GM19455 (cell line): ENCODE data around the gene LUC7L2.
"Not testable (repeated sequence)": the region's sequence is repeated elsewhere in the genome, so short reads cannot be mapped to it uniquely, and the experiment has no call there.

ENCODE experiments used
- ATAC-seq: cut with Tn5 transposase; IDR thresholded peaks from one replicate; pipeline ENCODE4 v1.9.1; 2021; ENCODE audit not compliant: unreplicated experiment

Gene LUC7L2, protein sequence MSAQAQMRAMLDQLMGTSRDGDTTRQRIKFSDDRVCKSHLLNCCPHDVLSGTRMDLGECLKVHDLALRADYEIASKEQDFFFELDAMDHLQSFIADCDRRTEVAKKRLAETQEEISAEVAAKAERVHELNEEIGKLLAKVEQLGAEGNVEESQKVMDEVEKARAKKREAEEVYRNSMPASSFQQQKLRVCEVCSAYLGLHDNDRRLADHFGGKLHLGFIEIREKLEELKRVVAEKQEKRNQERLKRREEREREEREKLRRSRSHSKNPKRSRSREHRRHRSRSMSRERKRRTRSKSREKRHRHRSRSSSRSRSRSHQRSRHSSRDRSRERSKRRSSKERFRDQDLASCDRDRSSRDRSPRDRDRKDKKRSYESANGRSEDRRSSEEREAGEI

DNA sequence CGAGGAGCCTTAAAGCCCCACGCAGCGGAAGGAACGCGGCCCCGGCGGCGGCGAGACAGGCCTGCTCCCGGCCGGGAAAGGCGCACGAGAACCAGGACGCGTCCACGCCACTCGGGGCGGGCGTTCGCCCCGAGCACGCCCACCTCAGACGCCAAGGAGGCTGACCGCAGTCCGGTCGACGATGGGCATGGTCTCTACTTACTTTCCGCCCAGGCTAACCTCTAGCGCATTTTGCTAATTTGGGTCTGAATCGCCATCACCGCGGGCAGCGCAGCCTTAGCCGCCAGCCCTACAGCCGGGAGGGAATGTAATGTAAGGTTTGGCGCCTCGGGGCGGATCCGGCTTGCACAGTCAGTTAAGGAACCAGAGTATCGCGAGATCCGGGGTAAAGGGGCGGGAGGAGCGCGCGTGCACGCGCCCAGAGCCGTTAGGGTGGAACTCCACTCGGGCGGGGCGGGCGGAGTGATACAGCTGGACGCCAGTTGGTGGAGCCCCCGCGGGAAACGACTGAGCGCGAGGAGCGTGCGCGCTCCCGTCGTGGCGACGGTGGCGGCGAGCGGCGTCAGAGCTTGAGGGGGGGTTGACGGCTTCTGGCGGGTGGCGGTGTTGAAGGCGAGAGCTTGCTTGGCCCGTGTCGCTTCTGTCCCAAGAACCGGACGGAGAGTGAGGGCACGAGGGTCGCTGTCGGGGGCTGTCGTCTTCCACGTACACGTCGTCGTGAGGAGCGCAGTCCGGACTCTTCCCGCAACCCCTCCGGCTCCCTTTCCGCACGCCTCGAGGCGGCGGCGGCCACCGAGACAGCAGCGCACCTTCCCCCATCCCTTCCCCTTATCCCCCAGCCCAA, at the start of gene LUC7L2:
Gene LUC7L2, plus strand, starts transcription at position 529 of the 844 bp plus-strand sequence. CDS start 368 bp downstream, outside the sequence.
- peak; percentile 69 for ATAC-seq

DNA sequence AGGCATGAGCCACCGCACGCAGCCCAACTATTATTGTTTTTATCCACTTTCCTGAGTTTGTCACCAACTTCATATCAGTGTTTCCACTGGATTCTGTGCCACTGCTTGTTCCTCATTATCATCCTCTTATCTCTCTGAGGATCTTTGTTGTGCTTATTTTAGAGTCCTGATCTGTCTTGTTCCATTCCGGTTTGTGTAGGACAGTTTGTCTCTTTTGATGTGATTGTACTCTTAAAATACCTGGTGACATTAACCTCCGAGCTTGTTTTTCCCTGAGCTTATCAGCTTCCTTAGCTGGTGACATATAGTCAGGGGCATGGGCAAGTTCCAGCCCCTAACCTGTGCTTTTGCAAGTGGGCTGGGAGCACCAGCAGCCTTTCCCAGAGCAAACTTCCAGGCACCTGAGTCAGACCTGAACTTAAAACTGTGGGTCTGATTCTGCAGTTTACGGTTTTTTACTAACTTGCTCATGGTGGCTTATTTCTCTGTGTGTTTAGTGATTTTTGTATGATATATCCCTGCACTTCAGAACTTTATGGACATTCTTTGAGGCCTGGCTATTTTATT, 41.7 kb upstream of the LUC7L2 start:
- ATAC-seq, result no peak

DNA sequence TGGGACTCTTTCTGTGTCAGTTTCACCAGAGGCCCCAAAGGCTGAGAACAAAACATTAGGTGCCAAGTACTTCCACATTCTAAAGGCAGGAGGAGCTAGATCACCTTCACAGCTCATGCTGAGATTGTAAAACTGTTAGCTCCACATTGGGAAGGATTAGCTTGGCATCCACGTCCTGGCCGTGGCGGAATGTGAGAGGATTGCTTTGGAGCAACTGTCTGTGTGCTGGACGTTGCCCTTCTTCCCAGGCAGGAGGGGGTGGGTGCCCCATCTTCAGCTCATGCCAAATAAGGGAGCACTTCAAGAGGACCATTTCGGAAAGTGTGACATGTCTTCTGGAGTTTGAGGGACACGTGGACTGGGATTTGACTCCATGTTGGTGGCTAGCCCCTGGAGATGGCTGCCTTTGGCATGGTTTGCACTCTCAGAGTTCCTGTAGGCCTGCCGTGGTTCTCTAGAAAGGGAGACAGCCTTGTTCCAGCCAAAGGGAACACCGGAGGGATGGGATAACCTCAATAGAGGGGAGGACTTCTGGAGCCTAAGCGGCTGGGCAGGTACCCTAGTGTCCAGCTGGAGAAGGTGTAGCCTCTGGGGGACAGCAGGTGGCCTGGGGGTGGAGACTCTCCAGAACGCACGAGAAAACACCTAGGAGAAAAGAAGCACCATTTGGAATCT, 38.5 kb upstream of the LUC7L2 start:
- ATAC-seq, result no peak

DNA sequence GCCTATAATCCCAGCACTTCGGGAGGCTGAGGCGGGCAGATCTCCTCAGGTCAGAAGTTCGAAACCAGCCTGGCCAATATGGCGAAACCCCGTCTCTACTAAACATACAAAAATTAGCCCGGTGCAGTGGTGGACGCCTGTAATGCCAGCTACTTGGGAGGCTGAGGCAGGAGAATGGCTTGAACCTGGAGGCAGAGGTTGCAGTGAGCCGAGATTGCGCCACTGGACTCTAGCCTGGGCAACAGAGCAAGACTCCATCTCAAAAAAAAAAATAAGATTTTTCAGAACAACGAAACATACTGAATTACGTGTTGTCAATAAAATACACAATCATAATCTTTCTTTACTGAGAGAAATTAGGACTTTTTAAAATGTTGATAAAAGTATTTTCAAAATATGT, 35.0 kb upstream of the LUC7L2 start:
- ATAC-seq, result not testable (repeated sequence)

DNA sequence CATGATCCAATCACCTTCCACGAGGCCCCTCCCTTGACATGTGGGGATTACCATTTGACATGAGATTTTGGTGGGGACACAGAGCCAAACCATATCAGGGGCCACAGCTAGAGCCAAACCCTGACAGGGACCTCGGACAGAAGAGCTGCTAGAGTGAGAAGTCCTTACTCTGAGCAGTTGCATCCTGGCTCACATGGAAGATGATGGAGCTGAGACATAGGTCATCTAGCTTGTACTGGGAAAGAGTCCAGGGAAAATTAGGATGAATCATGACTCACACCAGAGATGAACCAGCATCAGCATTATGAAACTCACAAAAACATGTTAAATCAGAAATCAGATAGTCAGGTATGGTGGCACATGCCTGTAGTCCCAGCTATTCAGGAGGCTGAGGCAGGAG, 31.3 kb upstream of the LUC7L2 start:
- ATAC-seq, result no peak

DNA sequence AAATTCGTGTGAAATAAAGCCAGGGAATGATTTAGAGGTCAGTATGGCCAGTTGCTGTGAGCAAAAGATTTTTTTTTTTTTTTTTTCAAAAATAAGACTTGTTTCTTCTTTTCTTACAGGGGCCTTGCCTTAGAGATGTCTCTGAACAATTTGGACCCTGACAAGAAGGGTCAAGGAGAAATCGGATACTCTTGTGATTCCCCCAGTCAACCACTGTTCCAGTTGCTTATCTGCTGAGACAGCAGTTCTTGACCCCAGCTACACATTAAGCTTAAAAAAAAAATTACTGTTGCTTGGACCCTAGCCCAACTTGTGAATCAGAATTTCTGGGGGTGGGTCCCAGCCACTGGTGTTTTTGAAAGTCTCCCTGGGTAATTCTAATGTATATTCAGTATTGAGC, 30.6 kb upstream of the LUC7L2 start:
- no peak for ATAC-seq

DNA sequence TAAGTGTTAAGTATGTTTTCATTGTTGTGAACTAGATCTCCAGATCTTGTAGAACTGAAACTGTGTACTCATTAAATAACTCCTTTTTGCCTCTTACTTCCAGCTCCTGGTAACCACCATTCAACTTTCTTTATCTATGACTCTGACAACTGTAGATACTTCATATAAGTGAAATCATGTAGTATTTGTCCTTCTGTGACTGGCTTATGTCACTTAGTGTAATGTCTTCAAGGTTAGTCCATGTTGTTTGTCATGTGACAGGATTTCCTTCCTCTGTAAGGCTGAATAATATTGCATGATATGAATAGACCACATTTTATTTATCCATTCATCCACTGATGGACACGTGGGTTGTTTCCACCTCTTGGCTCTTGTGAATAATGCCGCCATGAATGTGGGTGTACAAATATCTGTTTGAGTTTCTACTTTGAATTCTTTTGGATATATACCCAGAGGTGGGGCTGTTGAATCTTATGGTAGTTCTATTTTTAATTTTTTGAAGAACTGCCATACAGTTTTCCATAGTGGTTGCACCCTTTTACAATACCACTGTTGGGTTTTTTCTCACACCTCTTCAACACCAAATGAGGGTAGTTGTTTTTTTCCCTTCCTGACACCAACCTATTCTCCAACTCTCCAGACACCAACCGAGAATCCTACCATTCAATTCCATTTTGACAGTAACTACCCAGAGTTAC, 29.2 kb upstream of the LUC7L2 start:
- ATAC-seq, result no peak

DNA sequence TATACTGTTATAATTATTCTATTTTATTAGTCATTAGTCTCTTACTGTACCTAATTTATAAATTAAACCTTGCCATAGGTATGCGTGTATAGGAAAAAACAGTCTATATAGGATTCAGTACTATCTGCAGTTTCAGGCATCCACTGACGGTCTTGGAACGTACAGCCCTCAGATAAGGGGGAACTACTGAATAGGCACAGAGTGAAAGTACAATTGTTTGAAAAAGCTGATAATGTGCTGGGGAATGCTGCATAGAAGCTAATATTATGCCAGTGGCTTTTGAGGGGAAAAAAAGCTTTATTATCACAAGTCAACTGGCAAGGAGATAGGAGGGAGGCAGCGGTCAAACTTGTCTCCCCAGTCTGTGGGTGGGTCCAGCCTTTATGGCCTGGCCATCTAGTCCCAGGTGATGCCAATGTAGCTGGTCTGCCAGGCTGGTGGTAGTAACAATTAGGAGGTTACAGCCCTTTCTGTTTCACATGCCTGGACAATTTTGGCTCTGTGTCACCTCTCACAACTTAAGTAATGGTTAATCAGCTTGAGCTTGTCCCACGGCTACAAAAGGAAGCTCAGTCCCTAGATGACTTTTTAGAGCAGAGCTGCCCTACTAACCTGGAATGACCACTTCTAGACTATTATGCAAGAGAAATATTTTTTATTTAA, 26.9 kb upstream of the LUC7L2 start:
- ATAC-seq, result no peak

DNA sequence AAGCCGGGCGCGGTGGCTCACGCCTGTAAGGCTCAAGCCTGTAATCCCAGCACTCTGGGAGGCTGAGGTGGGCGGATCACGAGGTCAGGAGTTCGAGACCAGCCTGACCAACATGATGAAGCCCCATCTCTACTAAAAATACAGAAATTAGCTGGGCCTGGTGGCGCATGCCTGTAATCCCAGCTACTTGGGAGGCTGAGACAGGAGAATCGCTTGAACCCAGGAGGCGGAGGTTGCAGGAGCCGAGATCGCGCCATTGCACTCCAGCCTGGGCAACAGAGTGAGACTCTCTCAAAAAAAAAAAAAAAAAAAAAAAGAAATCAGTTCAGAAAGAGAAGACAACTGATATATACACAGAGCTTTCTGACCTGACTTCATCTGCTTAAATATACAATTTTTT, 26.3 kb upstream of the LUC7L2 start:
- ATAC-seq, result not testable (repeated sequence)

DNA sequence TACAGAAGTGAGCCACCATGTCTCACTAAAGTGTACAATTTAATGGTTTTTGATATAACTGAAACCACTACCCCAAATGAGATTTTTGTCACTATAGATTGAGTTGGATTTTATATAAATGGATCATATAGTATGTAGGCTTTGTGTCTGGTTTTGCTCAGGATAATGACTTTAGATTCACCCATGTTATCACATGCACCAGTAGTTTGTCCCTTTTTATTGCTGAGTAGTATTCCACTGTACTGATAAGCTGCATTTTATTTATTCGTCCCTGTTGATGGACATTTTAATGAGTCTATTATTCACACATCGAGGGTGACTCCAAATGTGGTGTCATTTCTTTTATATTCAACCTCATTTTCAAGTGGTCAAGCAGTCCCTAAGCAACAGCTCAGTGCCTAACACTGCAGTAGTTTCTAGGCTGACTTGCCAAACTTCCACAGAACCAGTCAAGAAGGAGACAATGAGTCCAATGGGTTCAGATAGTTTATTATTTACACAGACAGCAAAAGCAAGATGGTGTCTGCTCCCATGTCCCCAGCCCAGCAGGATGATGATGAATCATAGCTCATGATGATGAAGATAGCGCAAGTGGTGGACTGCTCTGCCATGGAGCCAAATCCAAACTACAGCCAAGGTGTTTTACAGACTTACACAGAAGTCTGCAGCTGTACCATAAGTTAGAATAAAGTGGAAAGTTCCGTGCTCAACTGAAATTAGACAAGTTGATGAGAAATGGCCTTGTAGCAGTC, 25.1 kb upstream of the LUC7L2 start:
- no peak for ATAC-seq

DNA sequence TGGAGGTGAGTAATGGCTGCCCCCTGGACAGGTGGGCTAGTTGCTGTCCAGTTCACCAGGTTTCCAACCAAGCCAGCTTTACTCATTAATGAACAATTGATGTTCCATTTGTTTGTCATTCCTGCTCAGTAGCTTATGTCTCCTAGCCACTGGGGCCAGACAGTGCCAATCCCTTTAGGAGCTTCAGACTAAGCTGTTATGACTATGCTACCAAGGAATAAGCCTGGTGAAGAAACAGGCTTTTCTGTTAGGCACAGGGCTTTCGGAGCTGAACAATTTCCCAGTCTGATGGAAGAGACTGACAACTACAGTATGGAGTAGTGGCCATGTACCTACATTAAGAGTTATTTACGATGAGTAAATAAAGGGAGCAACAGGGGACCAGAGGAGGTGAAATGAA, 20.7 kb upstream of the LUC7L2 start:
- no peak for ATAC-seq

DNA sequence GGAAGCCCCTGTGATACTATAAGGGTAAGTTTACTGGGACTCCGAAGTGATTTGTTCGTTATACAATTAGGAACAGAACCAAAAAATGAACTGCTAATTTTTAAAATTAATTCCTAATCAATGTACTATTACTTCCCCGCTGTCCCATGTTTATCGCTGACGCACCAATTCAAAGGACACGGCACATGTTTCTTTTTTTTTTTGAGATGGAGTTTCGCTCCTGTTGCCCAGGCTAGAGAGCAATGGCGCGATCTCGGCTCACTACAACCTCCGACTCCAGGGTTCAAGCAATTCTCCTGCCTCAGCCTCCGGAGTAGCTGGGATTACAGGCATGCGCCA, 20.0 kb upstream of the LUC7L2 start:
- no peak for ATAC-seq

DNA sequence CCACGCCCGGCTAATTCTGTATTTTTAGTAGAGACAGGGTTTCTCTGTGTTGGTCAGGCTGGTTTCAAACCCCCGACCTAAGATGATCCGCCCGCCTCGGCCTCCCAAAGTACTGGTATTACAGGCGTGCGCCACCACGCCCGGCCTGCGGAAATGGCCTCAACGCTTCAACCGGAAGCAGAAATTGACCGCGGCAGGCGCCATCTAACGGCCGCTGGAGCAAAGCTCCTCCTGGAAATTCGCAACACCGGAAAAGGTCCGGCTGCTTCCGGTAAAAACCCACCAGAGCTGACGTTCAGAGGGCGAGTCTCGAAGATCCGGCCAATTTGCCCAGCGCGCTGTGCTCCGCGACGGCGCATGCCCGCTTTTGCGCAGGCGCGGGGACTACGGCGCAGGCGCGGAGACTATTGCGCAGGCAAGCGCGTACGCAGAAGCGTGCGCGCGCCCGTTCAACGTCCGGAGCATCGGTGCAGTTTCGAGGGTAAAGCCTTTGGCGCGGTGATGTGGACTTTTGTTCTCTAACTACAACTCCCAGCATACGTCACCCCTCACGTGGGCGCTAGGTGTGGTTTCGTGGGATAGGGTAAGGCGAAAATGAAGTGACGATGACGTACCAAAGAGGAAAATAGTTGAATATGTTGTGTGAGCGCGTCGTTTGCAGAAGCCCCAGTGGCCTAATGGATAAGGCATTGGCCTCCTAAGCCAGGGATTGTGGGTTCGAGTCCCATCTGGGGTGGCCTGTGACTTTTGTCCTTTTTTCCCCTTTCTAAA, 19.5 kb upstream of the LUC7L2 start:
- ATAC-seq, result peak; percentile 84

DNA sequence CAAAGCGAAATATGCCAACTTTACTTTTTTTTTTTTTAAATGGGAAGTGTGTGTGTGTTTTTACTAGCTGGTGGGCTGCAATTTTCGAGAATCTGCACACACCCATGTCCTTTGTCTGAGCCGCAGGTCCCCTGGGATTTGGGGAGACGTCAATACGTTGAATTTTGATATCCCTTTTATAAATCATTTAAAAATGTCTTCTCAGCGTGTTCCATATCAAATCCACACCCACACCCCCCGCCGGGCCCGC, 19.0 kb upstream of the LUC7L2 start:
- peak; percentile 6 for ATAC-seq

DNA sequence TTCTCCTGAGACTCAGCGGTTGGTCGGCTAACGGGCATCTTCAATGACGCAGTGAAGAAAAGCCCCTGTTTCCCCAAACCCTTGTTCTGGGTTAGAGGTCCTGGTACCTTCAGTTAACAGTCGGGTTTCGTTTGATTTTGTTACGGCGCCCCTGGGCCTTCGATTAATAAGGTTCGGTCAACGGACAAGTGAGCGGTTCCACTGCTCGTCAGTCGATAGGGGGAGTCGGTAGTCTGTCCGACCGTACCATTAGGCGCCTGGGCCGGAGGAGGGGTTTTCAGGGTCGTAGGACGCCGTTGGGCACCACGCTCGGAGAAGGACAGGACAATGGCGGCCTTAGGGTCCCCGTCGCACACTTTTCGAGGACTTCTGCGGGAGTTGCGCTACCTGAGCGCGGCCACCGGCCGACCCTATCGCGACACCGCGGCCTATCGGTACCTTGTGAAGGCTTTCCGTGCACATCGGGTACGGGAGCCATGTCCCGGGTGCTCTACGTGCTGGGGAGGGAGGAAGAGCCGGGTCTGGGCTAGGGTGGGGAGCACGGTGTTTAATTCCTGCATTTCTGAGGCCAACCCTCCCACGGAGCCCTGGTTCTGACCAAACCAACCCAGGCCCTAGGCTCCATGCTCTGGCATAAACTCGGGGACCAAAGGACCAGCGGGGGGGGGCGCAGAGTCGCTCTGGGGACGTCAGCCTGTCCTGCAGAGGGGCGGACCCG, 18.5 kb upstream of the LUC7L2 start, which contains the start of gene FMC1:
Gene FMC1, plus strand, starts transcription at position 280 of the 718 bp plus-strand sequence. Its CDS starts 48 bp downstream, at position 328.
- ATAC-seq, result peak; percentile 56

DNA sequence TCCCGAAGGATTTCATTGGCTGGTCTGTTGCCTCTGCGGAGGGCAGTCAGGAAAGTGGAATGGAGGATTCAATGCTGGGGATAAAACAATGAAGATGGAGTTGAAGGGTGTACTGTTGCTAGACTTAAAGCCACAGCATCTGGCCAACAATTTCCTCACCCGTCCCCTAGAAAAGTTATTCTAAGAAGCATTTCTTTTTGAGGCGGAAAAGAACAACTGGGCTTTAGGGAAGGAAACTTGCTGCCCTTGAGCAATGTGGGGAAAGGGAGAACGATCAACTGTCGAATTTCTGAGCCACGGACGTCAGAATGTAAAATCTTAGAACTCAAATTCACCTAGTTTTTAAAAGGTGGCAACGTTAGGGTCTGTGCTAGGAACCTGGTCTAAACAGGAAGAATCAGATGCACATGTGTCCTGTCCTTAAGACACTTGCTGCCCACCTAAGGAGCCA, 17.9 kb upstream of the LUC7L2 start:
- no peak for ATAC-seq

DNA sequence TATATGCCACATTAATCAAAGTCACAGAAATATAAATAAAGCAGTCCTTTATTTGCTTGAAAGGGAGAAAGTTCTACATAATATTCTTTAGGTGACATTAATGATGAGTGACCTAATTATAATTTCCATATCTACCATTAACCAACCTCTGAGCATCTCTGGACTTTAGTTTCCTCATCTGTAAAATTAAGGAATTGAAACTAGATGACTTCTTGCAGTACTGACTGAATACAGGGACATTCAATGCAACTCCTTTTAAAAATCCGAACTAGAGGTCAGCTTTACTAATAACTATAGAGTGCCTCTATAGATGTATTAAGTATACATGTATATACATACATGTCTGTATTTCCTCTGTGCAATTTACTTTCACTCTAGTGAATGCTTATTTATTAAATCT, 14.7 kb upstream of the LUC7L2 start:
- ATAC-seq, result no peak

DNA sequence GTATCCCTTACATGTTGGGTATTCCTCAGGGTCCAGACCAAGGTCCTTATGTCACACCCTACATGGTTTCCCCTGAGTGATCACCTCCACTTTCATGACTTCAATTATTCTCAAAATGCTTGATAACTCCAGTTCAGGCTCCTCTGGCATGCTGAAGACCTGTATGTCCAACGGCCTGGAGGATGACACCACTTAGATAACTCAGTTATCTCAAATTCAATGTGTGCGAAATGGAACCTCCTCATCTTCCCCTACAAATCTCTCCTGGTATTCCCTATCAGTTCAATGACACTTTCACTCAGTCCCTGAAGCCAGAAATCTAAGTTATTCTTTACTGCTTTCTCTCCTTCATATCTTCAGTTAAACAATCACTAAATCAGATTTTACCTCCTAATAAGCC, 8.7 kb upstream of the LUC7L2 start:
- no peak for ATAC-seq
